Breast epithelium (tissue), 4 donors: ENCODE measurements around the gene PTPRG. TPM values are rescaled to one million over a fixed set of nuclear protein-coding genes. Genes with fewer than 3 reads are reported as not detected.
"Not testable (repeated sequence)": the region's sequence is repeated elsewhere in the genome, so short reads cannot be mapped to it uniquely, and the experiment has no call there.

Source experiments
- DNase-seq, 2 donors: peaks; one replicate each; pipeline ENCODE4 v3.0.0-alpha.2; 2019; ENCODE audit warnings: low spot score in 2 of 2
- H3K27ac ChIP-seq, 2 donors: fragments of 200-600 bp; sonication (generic) in 1 of 2; one replicate each; pipeline ENCODE4 v1.5.1; 2016 to 2019; ENCODE audit warnings: mild to moderate bottlenecking in 1 of 2
- H3K27me3 ChIP-seq, 2 donors: fragments of 200-600 bp; sonication (generic) in 1 of 2; one replicate each; pipeline versions ENCODE4 v1.5.1 to v1.6.0; 2017 to 2019; ENCODE audit warnings: control low read depth in 1 of 2, mild to moderate bottlenecking in 1 of 2
- H3K36me3 ChIP-seq: fragments of 200-600 bp; one replicate; pipeline ENCODE4 v1.5.1; 2019
- H3K4me1 ChIP-seq, 2 donors: fragments of 200-600 bp; sonication (generic); one replicate each; pipeline ENCODE4 v1.5.1; 2016 to 2019; ENCODE audit warnings: control low read depth in 1 of 2
- H3K4me3 ChIP-seq, 3 donors: fragments of 200-600 bp; sonication (generic); 1 replicate in 2 of 3; 2 replicates in 1 of 3; pipeline ENCODE4 v1.5.1; 2016 to 2019; ENCODE audit warnings: mild to moderate bottlenecking in 3 of 3, moderate library complexity in 2 of 3
- H3K9me3 ChIP-seq, 2 donors: fragments of 200-600 bp; sonication (generic) in 1 of 2; one replicate each; pipeline ENCODE4 v1.5.1; 2016 to 2019; ENCODE audit warnings: control low read depth in 1 of 2
- CTCF ChIP-seq, 3 donors: fragments of 450-650 bp; IDR thresholded peaks; one replicate each; pipeline ENCODE4 v1.5.1; 2016 to 2017; ENCODE audit warnings: antibody characterized with exemption in 3 of 3, mild to moderate bottlenecking in 3 of 3, moderate library complexity in 3 of 3
- POLR2A ChIP-seq: fragments of 450-650 bp; IDR thresholded peaks from one replicate; pipeline ENCODE4 v1.6.1; 2016; ENCODE audit warnings: antibody characterized with exemption, mild to moderate bottlenecking, moderate library complexity
- POLR2AphosphoS5 ChIP-seq, 3 donors: sonication (generic); formaldehyde crosslinking; IDR thresholded peaks; one replicate each; pipeline ENCODE4 v1.6.1; 2017; ENCODE audit warnings: antibody characterized with exemption in 3 of 3
- intact Hi-C: fragments of 100-400 bp; cut with DNase I; formaldehyde crosslinking; loops from one replicate; pipeline ENCODE4 v1.15.1; 2023; ENCODE audit warnings: low total_unique reads
- total RNA-seq, 3 donors: library from RNA; depleted of rRNA; stranded (reverse); fragments of >200 nt; gene quantifications; one replicate each; pipeline ENCODE4 v1.1.0, GENCODE V29; 2016

The PTPRG gene
- total RNA-seq, 3 donors from 2014 or later: 42.3 to 179 (median 61.6) TPM

GRCh38 chr3:61699622-61700021 lies 138.3 kb downstream of the PTPRG start:
- TF ChIP-seq POLR2A (no peak), POLR2AphosphoS5 (IDR thresholded peaks at IDR 0.05) (no peak), CTCF (IDR thresholded peaks at IDR 0.05) (no peak)
- H3K36me3 ChIP-seq: no peaks in the 10 kb centered on the region
- no peak overlapping the region for H3K27ac ChIP-seq
- no peak for DNase-seq
- intact Hi-C loops: no loop called here
- no peaks in the 10 kb centered on the region for H3K4me1 ChIP-seq
- no peak overlapping the region for H3K4me3 ChIP-seq
- no peaks in the 10 kb centered on the region for H3K9me3 ChIP-seq
- H3K27me3 ChIP-seq: no peaks in the 10 kb centered on the region

- H3K36me3 ChIP-seq: no peaks in the 10 kb centered on the region
- no peak overlapping the region for H3K27ac ChIP-seq
- DNase-seq: no peak
- no peaks in the 10 kb centered on the region for H3K9me3 ChIP-seq
- no peak for TF ChIP-seq POLR2A
- TF ChIP-seq CTCF (IDR thresholded peaks at IDR 0.05): no peak
- no peak for TF ChIP-seq POLR2AphosphoS5 (IDR thresholded peaks at IDR 0.05)
- H3K4me3 ChIP-seq: no peak overlapping the region
- H3K27me3 ChIP-seq: no peaks in the 10 kb centered on the region
- no peaks in the 10 kb centered on the region for H3K4me1 ChIP-seq
- intact Hi-C loops: no loop called here
Measured at GRCh38 chr3:61701011-61701410, 139.6 kb downstream of the PTPRG start.

GRCh38 chr3:61702453-61702852 lies 141.1 kb downstream of the PTPRG start:
- Histone ChIP-seq H3K27me3 (no peaks in the 10 kb centered on the region), H3K4me3 (no peak overlapping the region), H3K27ac (no peak overlapping the region), H3K36me3 (no peaks in the 10 kb centered on the region), H3K4me1 (no peaks in the 10 kb centered on the region), H3K9me3 (no peaks in the 10 kb centered on the region)
- DNase-seq: no peak
- intact Hi-C loops: no loop called here
- TF ChIP-seq CTCF (IDR thresholded peaks at IDR 0.05) (no peak), POLR2AphosphoS5 (IDR thresholded peaks at IDR 0.05) (no peak), POLR2A (no peak)

GRCh38 chr3:61704807-61705206 lies 143.4 kb downstream of the PTPRG start:
- TF ChIP-seq POLR2AphosphoS5 (IDR thresholded peaks at IDR 0.05): no peak
- no peak for TF ChIP-seq POLR2A
- TF ChIP-seq CTCF (IDR thresholded peaks at IDR 0.05): no peak
- H3K36me3 ChIP-seq: no peaks in the 10 kb centered on the region

GRCh38 chr3:61707492-61707891 lies 146.1 kb downstream of the PTPRG start:
- TF ChIP-seq POLR2A (no peak), POLR2AphosphoS5 (IDR thresholded peaks at IDR 0.05) (no peak), CTCF (IDR thresholded peaks at IDR 0.05) (no peak)
- no peak overlapping the region for H3K27ac ChIP-seq

More at GRCh38 chr3:61704807-61705206, 143.4 kb downstream of the PTPRG start:
- Histone ChIP-seq H3K9me3 (no peaks in the 10 kb centered on the region), H3K4me3 (no peak overlapping the region), H3K27ac (no peak overlapping the region), H3K27me3 (no peaks in the 10 kb centered on the region), H3K4me1 (no peaks in the 10 kb centered on the region)
- DNase-seq: no peak
- intact Hi-C loops: no loop called here

GRCh38 chr3:61710920-61711319 lies 149.5 kb downstream of the PTPRG start:
- H3K27me3 ChIP-seq, H3K4me1 ChIP-seq, H3K4me3 ChIP-seq, intact Hi-C loops, DNase-seq, H3K36me3 ChIP-seq, H3K27ac ChIP-seq, H3K9me3 ChIP-seq: not testable (repeated sequence)

More at GRCh38 chr3:61707492-61707891, 146.1 kb downstream of the PTPRG start:
- DNase-seq: no peak
- no peak overlapping the region for H3K4me3 ChIP-seq
- intact Hi-C loops: no loop called here
- H3K27me3 ChIP-seq: no peaks in the 10 kb centered on the region
- H3K9me3 ChIP-seq: no peaks in the 10 kb centered on the region
- no peaks in the 10 kb centered on the region for H3K4me1 ChIP-seq
- H3K36me3 ChIP-seq: no peaks in the 10 kb centered on the region
